HepG2 (cell line): ENCODE measurements around the gene PCBD2. TPM values are rescaled to one million over a fixed set of nuclear protein-coding genes. Genes with fewer than 3 reads are reported as not detected.

Experiments used
- ATF5 ChIP-seq: sonication (generic); formaldehyde crosslinking; IDR thresholded peaks from 2 replicates; pipeline ENCODE4 v1.4.0; 2020; ENCODE audit warnings: mild to moderate bottlenecking, low read depth, missing genetic modification reagents
- BCL3 ChIP-seq: sonication (generic); formaldehyde crosslinking; IDR thresholded peaks from 2 replicates; pipeline ENCODE4 v1.5.1; 2020; ENCODE audit warnings: mild to moderate bottlenecking, missing genetic modification reagents, moderate library complexity
- BHLHE40 ChIP-seq: IDR thresholded peaks from 2 replicates; pipeline ENCODE4 v1.6.1; 2011; ENCODE audit warnings: low read length, improper control_type of control experiment
- ELF3 ChIP-seq: IDR thresholded peaks from 2 replicates; pipeline ENCODE4 v1.6.1; 2016; ENCODE audit warnings: missing genetic modification reagents, missing compliant biosample characterization
- FOXP4 ChIP-seq: sonication (generic); formaldehyde crosslinking; IDR thresholded peaks from 2 replicates; pipeline ENCODE4 v1.4.0; 2020; ENCODE audit warnings: missing genetic modification reagents
- HNRNPK ChIP-seq: fragments of 200-400 bp; formaldehyde crosslinking; IDR thresholded peaks from 2 replicates; pipeline ENCODE4 v1.6.1; 2018; ENCODE audit warnings: low read length, low read depth, moderate library complexity, mild to moderate bottlenecking; ENCODE audit not compliant: poor library complexity, severe bottlenecking
- IKZF4 ChIP-seq: sonication (generic); formaldehyde crosslinking; IDR thresholded peaks from 2 replicates; pipeline ENCODE4 v1.5.1; 2020; ENCODE audit warnings: borderline replicate concordance, mild to moderate bottlenecking, low read depth, missing genetic modification reagents; ENCODE audit errors: not compliant biosample characterization
- JDP2 ChIP-seq: sonication (generic); formaldehyde crosslinking; IDR thresholded peaks from 2 replicates; pipeline ENCODE4 v1.8.1; 2022; ENCODE audit warnings: missing genetic modification reagents, borderline replicate concordance
- NFAT5 ChIP-seq: sonication (generic); formaldehyde crosslinking; IDR thresholded peaks from 2 replicates; pipeline ENCODE4 v1.4.0; 2020; ENCODE audit warnings: missing genetic modification reagents
- SP4 ChIP-seq: sonication (generic); formaldehyde crosslinking; IDR thresholded peaks from 2 replicates; pipeline ENCODE4 v1.8.1; 2023; ENCODE audit warnings: mild to moderate bottlenecking, missing genetic modification reagents
- TAF1 ChIP-seq: sonication (generic); formaldehyde crosslinking; IDR thresholded peaks from 2 replicates; pipeline ENCODE4 v1.4.0; 2020; ENCODE audit warnings: missing genetic modification reagents
- TCF12 ChIP-seq, 2 experiments: fragments of 450-650 bp in 1 of 2; sonication (generic) in 1 of 2; formaldehyde crosslinking in 1 of 2; IDR thresholded peaks; 2 replicates each; pipeline versions ENCODE4 v1.6.1 to v1.8.0; 2017 to 2022; ENCODE audit warnings: antibody characterized with exemption in 1 of 2, mild to moderate bottlenecking in 1 of 2, missing genetic modification reagents in 1 of 2, moderate library complexity in 1 of 2
- TFDP1 ChIP-seq: IDR thresholded peaks from 2 replicates; pipeline ENCODE4 v1.6.1; 2016; ENCODE audit warnings: missing compliant biosample characterization, missing genetic modification reagents, borderline replicate concordance
- ZEB1 ChIP-seq: IDR thresholded peaks from 2 replicates; pipeline ENCODE4 v1.6.1; 2012; ENCODE audit warnings: mild to moderate bottlenecking, low read depth, inconsistent platforms; ENCODE audit not compliant: insufficient replicate concordance
- ZNF180 ChIP-seq: sonication (generic); formaldehyde crosslinking; IDR thresholded peaks from 2 replicates; pipeline ENCODE4 v1.4.0; 2020; ENCODE audit warnings: low read depth, missing genetic modification reagents, borderline replicate concordance
- ZNF652 ChIP-seq: IDR thresholded peaks from 2 replicates; pipeline ENCODE4 v1.6.1; 2016; ENCODE audit warnings: low read depth, borderline replicate concordance
- ZNF670 ChIP-seq: sonication (generic); formaldehyde crosslinking; IDR thresholded peaks from 2 replicates; pipeline ENCODE4 v1.8.0; 2022; ENCODE audit warnings: mild to moderate bottlenecking, missing genetic modification reagents, borderline replicate concordance
- ZSCAN30 ChIP-seq: sonication (generic); formaldehyde crosslinking; IDR thresholded peaks from 2 replicates; pipeline ENCODE4 v1.5.0; 2020; ENCODE audit warnings: mild to moderate bottlenecking, missing genetic modification reagents
- polyA plus RNA-seq, 8 experiments: library from polyadenylated mRNA; depleted of rRNA in 3 of 8; stranded (reverse) in 7 of 8; unstranded in 1 of 8; fragments of >200 nt; fragmentation: Illumina TruSeq in 4 of 8; extraction: Trizol in 4 of 8; gene quantifications; 2 replicates each; pipeline versions ENCODE4 v1.2.1 to v1.2.3, GENCODE V29; 2011 to 2016; ENCODE audit warnings: low read depth in 4 of 8, missing spikeins in 1 of 8, mixed read lengths in 1 of 8; ENCODE audit not compliant: insufficient read depth in 1 of 8
- total RNA-seq, 5 experiments: library from RNA; depleted of rRNA; stranded (reverse); fragments of >200 nt; fragmentation: Illumina TruSeq; extraction: Trizol; gene quantifications; 2 replicates each; pipeline ENCODE4 v1.2.3, GENCODE V29; 2016; ENCODE audit warnings: low read depth in 1 of 5

The PCBD2 gene
- total and polyA plus RNA-seq, 2 of the 13 experiments (the other 11 are each of a cell fraction or from before 2014, with no cell fraction given), result 5.5 to 12.0 TPM

- TF ChIP-seq HNRNPK, result peak; percentile 43
- no peak for TF ChIP-seq BHLHE40
- no peak for TF ChIP-seq ZNF180 (CRISPR knock-in tag)
- TF ChIP-seq ZEB1, result no peak
- TF ChIP-seq ATF5 (CRISPR knock-in tag), result 0 out of 2 replicates have a peak, but pooled peaks have one; percentile 55
- peak; percentile 43; the same call in 1 of the 2 replicates for TF ChIP-seq ZNF670 (CRISPR knock-in tag)
- no peak; the same call in 1 of the 2 replicates for TF ChIP-seq FOXP4 (CRISPR knock-in tag)
- peak; percentile 65; the same call in 1 of the 2 replicates for TF ChIP-seq TAF1 (CRISPR knock-in tag)
- TF ChIP-seq ELF3 (CRISPR knock-in tag), result peak; percentile 83
- peak; percentile 86 for TF ChIP-seq BCL3
- peak; percentile 58; the same call in 1 of the 2 replicates for TF ChIP-seq NFAT5 (CRISPR knock-in tag)
- TF ChIP-seq ZSCAN30 (CRISPR knock-in tag), result no peak
- peak; percentile 92 for TF ChIP-seq SP4 (CRISPR knock-in tag)
- peak; percentile 83 for TF ChIP-seq TFDP1 (CRISPR knock-in tag)
- TF ChIP-seq IKZF4 (CRISPR knock-in tag), result no peak
- no peak for TF ChIP-seq TCF12 (IDR thresholded peaks at IDR 0.05)
- TF ChIP-seq TCF12 (CRISPR knock-in tag; IDR thresholded peaks at IDR 0.05), result peak; percentile 80
- TF ChIP-seq JDP2 (CRISPR knock-in tag), result no peak
- no peak for TF ChIP-seq ZNF652 (CRISPR knock-in tag)
Observed at GRCh38 chr5:134904610-134905245, at the start of gene PCBD2 (continued).
